Stomach smooth muscle (tissue), 2 donors: Measurements from ENCODE around the gene P2RY2.
A peak's percentile ranks its signal among the peaks of the same experiment; 100 is the strongest.

Source experiments
- H3K27ac ChIP-seq: one replicate; pipeline ENCODE4 v1.7.0; 2013; ENCODE audit warnings: mild to moderate bottlenecking, low read length, inconsistent platforms
- H3K27me3 ChIP-seq, 2 donors: one replicate each; pipeline ENCODE4 v1.7.0; 2013; ENCODE audit warnings: low read length in 2 of 2; ENCODE audit not compliant: insufficient read depth in 2 of 2, control insufficient read depth in 1 of 2
- H3K36me3 ChIP-seq, 2 donors: one replicate each; pipeline ENCODE4 v1.7.0; 2013; ENCODE audit warnings: low read length in 2 of 2; ENCODE audit not compliant: control insufficient read depth in 2 of 2, insufficient read depth in 2 of 2
- H3K4me1 ChIP-seq: one replicate; pipeline ENCODE4 v1.7.0; 2013; ENCODE audit warnings: low read length; ENCODE audit not compliant: control insufficient read depth, insufficient read depth
- H3K4me3 ChIP-seq, 2 donors: one replicate each; pipeline ENCODE4 v1.7.0; 2013; ENCODE audit warnings: low read length in 2 of 2
- H3K9ac ChIP-seq, 2 donors: one replicate each; pipeline ENCODE4 v1.7.0; 2013; ENCODE audit warnings: low read length in 2 of 2, mild to moderate bottlenecking in 1 of 2
- H3K9me3 ChIP-seq, 2 donors: one replicate each; pipeline ENCODE4 v1.7.0; 2013; ENCODE audit warnings: low read length in 2 of 2; ENCODE audit not compliant: control insufficient read depth in 2 of 2
- donor health status: healthy.
- donor health status: Pancreatic carcinoma.

The P2RY2 gene

DNA sequence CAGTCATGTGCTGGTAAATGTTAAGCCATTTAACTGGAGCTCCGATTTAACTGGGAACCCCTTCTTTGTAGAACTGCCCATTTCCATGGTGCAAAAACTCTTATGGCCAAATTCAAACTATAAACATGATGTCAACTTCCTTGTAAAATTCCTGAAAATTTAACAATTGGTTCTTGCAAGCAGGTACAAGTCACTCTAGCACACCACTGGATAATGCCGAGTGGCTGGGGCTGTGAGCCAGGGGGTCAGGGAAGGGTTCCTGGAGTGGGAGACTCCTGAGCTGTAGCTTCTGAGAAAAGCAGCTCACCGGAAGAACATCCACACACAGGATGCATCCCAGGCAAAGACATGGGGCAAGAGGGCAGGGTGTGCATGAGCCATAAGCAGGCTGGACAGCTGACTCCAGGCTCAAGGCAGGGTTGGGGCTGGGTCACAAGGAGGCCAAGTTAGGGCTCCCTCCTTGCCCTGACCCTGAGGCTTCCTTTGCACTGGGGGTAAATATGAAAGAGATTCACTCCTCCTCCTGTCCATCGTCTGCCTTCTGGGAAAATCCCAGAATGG is 18.2 kb downstream of the P2RY2 start:
- Histone ChIP-seq H3K27ac (no peak overlapping the region), H3K4me1 (peaks cover 21% of the 10 kb centered on the region), H3K9ac (no peak overlapping the region), H3K9me3 (no peaks in the 10 kb centered on the region), H3K27me3 (no peaks in the 10 kb centered on the region), H3K4me3 (no peak overlapping the region), H3K36me3 (no peaks in the 10 kb centered on the region)

DNA sequence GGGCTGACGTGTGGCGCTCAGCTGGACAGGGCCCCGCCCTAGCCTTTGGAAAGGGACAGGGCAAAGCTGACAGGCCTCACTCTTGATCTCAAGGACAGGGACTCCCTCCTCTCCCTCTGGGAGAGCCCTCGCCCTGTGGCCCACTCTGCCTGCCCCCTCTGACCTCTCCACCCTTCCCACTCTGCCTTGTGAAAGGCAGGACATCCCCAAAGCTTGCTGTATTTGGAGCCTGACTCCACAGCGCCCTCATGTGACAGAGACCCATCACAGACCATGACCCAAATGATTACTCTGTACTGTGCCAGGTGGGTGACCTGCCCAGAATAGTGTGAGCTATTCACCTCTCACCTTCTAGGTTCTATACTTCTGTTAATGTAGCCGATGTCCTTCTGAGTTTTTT is 18.8 kb downstream of the P2RY2 start:
- no peaks in the 10 kb centered on the region for H3K27me3 ChIP-seq
- H3K36me3 ChIP-seq: no peaks in the 10 kb centered on the region
- H3K4me3 ChIP-seq: no peak overlapping the region
- H3K9ac ChIP-seq: no peak overlapping the region
- peaks cover 21% of the 10 kb centered on the region for H3K4me1 ChIP-seq
- no peaks in the 10 kb centered on the region for H3K9me3 ChIP-seq
- H3K27ac ChIP-seq: no peak overlapping the region

DNA sequence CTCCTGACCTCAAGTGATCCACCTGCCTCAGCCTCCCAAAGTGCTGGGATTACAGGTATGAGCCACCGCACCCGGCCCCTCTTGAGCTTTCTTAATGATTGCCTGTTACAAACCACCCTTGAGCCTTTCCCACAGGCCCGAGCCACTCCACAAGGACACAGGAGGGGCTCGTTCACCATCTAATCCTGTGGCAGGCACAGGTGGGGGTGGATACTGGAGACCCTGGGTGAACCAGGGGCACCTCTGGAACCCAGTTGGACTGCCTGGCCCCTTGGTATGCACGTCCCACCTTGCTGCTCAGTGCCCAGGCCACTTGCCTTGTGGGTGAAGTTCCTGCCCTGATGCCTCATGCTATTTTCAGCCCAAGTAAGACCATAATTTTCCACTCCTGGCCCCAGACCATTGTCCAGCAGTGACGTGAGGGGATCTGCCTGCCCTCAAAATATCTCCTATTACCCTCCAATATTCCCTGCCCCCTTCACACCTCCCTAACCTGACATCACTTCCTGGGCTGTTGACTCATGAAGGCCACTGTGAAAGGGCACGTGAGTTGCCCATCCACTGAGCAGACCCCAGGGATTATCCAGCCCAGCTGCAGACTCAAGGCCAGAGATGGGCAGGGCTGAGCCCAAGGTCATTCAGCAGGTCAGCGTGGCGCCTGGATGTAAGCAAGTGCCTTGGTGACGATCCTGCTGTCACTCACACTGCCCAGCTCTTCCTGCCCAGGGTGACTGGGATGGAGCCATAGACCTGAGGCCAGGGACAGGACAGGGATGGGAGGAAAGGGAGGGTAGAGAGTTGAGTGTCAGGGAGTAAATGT is 19.6 kb downstream of the P2RY2 start:
- Histone ChIP-seq H3K9ac (no peak overlapping the region), H3K36me3 (no peaks in the 10 kb centered on the region), H3K4me1 (peaks cover 28% of the 10 kb centered on the region), H3K9me3 (no peaks in the 10 kb centered on the region), H3K4me3 (no peak overlapping the region), H3K27me3 (no peaks in the 10 kb centered on the region), H3K27ac (no peak overlapping the region)

DNA sequence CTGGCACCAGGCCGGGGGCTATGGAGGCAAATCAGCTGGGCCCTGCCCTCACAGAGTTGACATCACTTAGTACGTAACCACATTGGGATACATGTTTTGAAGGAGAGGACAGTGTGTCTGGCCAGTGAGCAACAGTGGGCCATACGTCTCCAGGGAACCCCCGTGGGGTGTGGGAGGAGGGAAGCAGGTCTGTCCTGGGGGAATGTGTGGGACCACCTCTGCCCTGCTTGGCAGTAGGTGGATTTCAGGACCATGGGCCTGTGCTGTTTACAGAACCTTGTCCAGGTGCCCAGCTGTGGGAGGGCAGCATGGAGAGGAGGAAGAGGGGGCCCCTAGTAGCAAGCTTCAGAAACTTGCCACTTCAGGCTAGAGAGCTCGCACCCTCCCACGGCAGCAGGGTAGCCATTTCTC is 21.0 kb downstream of the P2RY2 start:
- Histone ChIP-seq H3K27me3 (no peaks in the 10 kb centered on the region), H3K4me3 (no peak overlapping the region), H3K9ac (no peak overlapping the region), H3K9me3 (no peaks in the 10 kb centered on the region), H3K4me1 (peaks cover 22% of the 10 kb centered on the region), H3K27ac (no peak overlapping the region), H3K36me3 (no peaks in the 10 kb centered on the region)

DNA sequence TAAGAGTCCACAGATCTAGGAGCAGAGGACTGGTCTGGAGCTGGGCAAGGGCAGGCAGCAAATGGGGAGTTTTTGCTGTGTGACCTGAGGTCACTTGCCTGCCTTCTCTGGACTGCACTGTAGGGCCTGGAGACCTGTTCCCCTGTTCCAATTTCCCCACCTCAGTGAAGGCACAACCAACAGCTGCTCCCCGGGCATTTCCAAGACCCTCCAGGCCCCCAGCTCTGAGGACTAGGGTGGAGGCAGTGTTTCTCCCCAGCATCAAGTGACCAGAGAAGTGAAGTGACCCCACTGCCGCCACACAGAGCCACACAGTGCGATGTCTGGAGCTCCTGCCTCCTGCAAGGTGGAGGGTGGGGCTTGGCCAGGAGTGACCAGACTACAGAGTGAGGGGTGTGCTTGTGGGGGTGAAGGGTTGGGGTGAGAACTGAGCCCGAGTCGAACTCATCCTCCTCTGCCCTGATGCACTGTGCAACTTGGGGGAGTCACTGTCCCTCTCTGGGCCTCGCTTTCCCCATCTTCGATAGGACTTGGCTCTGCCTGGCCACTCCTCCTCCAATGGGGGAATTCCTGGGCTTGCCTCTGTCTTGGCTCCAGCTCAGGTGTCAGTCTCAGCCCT is 21.6 kb downstream of the P2RY2 start:
- no peak overlapping the region for H3K27ac ChIP-seq
- H3K9ac ChIP-seq: no peak overlapping the region
- no peaks in the 10 kb centered on the region for H3K27me3 ChIP-seq
- peaks cover 19% of the 10 kb centered on the region for H3K4me1 ChIP-seq
- H3K36me3 ChIP-seq: no peaks in the 10 kb centered on the region
- H3K9me3 ChIP-seq: no peaks in the 10 kb centered on the region
- H3K4me3 ChIP-seq: no peak overlapping the region

DNA sequence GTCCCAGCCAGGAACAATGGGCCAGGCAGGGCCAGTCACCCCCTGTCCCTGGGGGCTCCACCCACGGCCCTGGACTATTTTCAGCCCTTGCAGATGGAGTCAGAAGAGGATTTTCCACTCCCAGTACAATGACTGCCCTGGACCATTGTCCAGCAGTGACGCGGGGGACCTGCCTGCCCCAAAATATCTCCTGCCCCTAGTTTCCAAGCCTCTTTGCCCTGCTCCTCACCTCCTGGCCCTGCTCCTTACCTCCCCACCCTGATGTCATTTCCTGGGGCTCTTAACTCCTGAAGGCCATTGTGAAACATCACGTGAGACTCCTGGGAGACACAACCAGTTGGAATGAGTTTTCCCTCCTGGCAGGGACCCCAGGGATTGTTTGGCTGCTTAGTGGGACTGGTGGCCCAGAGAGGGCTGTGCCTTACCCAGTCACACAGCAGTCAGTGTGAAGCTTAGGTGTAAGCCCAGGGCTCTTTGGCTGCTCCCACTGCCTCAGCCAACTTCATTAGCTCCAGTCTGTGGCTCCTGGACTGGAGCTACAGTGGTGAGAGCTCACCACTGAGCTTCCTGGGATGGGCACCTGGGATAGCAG is 22.2 kb downstream of the P2RY2 start:
- Histone ChIP-seq H3K27me3 (no peaks in the 10 kb centered on the region), H3K9ac (no peak overlapping the region), H3K4me3 (no peak overlapping the region), H3K9me3 (no peaks in the 10 kb centered on the region), H3K4me1 (peaks cover 19% of the 10 kb centered on the region), H3K36me3 (no peaks in the 10 kb centered on the region), H3K27ac (no peak overlapping the region)

DNA sequence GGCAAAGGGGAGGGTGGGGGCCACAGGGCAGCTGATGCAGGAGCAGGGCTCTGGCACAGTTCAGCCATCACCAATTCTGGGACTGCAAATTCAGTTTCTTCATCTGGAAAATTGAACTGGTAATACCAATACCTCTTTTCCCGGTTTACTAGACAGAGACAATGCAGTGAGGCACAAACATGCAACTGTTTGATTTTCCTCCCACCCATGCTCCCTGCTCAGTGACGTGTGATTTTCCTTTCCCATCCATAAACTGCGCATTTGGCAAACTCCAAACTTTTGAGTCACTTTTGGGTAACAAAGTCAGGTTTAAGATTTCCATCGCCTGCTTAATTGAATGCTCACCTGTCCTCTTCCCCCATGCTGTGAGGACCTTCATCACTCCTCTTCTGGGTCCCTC is 23.2 kb downstream of the P2RY2 start:
- no peak overlapping the region for H3K27ac ChIP-seq

DNA sequence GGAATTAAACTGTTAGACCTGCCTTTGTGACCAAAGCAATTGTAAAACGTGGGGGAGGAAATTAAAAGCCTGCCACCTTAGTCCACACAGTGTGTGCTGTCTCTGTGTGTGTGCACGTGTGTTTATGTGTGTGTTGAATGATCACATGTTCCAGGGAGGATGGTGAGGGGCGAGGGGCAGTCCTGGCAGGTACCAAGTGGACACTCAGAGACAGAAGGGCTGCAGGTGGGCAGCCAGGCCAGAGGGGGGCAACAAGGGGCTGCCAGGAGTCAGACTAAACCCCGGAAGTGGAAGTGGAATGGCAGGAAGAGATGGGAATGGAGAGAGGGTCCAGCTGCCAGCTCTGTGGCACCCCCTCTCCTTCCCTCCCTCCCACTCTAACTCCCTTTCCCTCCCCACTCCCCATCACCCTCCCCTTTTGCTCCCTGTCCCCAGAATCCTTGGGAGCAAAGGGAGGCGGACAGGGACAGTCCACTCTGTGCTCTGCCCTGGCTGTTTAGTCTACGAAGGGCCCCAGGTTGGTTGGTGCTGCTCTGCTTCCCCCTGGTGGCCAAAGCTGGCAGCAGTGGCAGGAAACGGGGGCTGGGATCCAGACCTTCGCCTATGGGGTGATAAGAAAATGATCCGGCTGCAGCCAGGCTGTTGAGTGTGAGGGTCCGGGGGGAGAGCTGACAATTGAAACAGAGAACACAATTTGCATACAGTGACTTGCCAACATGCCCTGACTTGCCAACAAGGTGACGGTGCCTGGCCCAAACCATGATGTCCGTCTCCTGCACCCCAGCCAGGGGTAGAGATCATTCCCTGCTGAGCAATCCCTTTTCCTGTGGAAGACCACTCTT is 24.4 kb downstream of the P2RY2 start:
- no peaks in the 10 kb centered on the region for H3K36me3 ChIP-seq
- H3K9ac ChIP-seq: peak overlapping the region in 1 of 2 donors; percentile 47
- no peaks in the 10 kb centered on the region for H3K27me3 ChIP-seq
- no peaks in the 10 kb centered on the region for H3K9me3 ChIP-seq
- H3K27ac ChIP-seq: no peak overlapping the region
- H3K4me3 ChIP-seq: peak overlapping the region; percentile 46 to 60
- peaks cover 19% of the 10 kb centered on the region for H3K4me1 ChIP-seq

More for the DNA sequence above, 23.2 kb downstream of the P2RY2 start:
- Histone ChIP-seq H3K36me3 (no peaks in the 10 kb centered on the region), H3K27me3 (no peaks in the 10 kb centered on the region), H3K9me3 (no peaks in the 10 kb centered on the region), H3K4me1 (peaks cover 19% of the 10 kb centered on the region), H3K9ac (no peak overlapping the region), H3K4me3 (no peak overlapping the region)

DNA sequence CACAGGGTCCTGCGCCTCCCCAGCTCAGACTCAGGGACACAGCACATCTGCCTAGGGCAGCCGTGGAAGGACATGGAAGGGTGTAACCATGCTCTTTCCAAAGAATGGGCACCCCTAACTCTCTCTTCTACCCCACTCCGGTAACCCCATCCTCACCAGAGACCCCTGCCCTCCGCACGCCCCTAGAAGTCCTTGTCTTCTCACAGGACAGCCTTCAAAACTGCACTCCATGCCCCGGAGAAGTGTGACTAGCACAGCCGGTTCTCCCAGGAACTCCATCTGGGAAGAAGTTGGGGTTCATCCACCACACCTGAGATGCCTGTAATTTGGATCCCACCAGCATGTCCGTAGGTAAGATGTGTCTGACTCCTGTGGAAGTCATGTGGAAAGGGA is 25.0 kb downstream of the P2RY2 start:
- H3K9ac ChIP-seq: no peak overlapping the region
- H3K27ac ChIP-seq: no peak overlapping the region

DNA sequence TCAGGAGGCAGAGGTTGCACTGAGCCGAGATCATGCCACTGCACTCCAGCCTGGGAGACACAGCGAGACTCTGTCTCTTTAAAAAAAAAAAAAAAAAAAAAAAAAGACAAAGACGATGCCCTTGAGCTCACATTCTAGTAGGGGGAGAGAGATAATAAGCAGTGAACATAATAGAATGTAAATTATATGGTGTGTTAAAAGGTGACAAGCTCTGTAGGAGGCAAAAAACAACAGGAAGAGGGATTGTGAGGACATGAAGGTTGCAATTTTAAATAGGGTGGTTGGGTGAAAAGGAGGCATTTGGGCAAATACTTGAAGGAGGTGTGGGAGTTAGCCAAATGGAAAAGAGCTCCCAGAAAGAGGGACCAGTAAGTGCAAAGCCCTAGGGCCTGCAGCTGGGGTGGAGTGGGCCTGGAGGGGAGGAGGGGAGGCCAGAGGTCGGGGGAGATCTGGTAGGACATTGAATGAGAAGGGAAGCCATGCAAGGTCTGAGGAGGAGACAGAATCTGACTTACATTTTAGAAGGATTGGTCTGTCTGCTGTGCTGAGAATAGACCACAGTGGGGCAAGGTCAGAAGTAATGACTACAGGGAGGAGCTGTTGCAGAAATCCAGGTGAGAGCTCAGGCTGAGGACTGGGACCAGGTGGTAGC is 26.6 kb downstream of the P2RY2 start:
- no peaks in the 10 kb centered on the region for H3K27me3 ChIP-seq
- no peaks in the 10 kb centered on the region for H3K36me3 ChIP-seq
- no peak overlapping the region for H3K27ac ChIP-seq
- H3K4me1 ChIP-seq: peaks cover 19% of the 10 kb centered on the region
- H3K4me3 ChIP-seq: no peak overlapping the region
- no peaks in the 10 kb centered on the region for H3K9me3 ChIP-seq
- no peak overlapping the region for H3K9ac ChIP-seq

More for the DNA sequence above, 25.0 kb downstream of the P2RY2 start:
- H3K4me1 ChIP-seq: peaks cover 19% of the 10 kb centered on the region
- no peak overlapping the region for H3K4me3 ChIP-seq
- no peaks in the 10 kb centered on the region for H3K36me3 ChIP-seq
- H3K27me3 ChIP-seq: no peaks in the 10 kb centered on the region
- H3K9me3 ChIP-seq: no peaks in the 10 kb centered on the region
